Ishikawa (cell line): ENCODE measurements around the gene CDCA8.

Experiments
- CEBPB ChIP-seq: IDR thresholded peaks from 2 replicates; pipeline ENCODE4 v1.6.1; 2012
- EP300 ChIP-seq: IDR thresholded peaks from 2 replicates; pipeline ENCODE4 v1.6.1; 2012; ENCODE audit warnings: borderline replicate concordance
- RAD21 ChIP-seq: IDR thresholded peaks from 2 replicates; pipeline ENCODE4 v1.6.1; 2012; ENCODE audit warnings: low read depth
- TF ChIP-seq, protein P1 (sequence below): IDR thresholded peaks from 2 replicates; pipeline ENCODE4 v1.6.1; 2012; ENCODE audit warnings: low read depth, mild to moderate bottlenecking

- TF ChIP-seq EP300 (no peak), CEBPB (no peak), RAD21 (no peak)
- TF ChIP-seq, protein P1, sequence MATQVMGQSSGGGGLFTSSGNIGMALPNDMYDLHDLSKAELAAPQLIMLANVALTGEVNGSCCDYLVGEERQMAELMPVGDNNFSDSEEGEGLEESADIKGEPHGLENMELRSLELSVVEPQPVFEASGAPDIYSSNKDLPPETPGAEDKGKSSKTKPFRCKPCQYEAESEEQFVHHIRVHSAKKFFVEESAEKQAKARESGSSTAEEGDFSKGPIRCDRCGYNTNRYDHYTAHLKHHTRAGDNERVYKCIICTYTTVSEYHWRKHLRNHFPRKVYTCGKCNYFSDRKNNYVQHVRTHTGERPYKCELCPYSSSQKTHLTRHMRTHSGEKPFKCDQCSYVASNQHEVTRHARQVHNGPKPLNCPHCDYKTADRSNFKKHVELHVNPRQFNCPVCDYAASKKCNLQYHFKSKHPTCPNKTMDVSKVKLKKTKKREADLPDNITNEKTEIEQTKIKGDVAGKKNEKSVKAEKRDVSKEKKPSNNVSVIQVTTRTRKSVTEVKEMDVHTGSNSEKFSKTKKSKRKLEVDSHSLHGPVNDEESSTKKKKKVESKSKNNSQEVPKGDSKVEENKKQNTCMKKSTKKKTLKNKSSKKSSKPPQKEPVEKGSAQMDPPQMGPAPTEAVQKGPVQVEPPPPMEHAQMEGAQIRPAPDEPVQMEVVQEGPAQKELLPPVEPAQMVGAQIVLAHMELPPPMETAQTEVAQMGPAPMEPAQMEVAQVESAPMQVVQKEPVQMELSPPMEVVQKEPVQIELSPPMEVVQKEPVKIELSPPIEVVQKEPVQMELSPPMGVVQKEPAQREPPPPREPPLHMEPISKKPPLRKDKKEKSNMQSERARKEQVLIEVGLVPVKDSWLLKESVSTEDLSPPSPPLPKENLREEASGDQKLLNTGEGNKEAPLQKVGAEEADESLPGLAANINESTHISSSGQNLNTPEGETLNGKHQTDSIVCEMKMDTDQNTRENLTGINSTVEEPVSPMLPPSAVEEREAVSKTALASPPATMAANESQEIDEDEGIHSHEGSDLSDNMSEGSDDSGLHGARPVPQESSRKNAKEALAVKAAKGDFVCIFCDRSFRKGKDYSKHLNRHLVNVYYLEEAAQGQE, result no peak
Measured at GRCh38 chr1:37680933-37681332, 11.4 kb upstream of the CDCA8 start.
